HFFc6 (cell line): Measurements from ENCODE around the gene SPAG9. TPM values are rescaled to one million over a fixed set of nuclear protein-coding genes. Genes with fewer than 3 reads are reported as not detected.

Experiments
- DNase-seq: peaks from one replicate; pipeline ENCODE4 v3.0.0-alpha.2; 2018
- H3K27ac Mint-ChIP-seq: 2 replicates; pipeline ENCODE4 v1.8.0; 2020; ENCODE audit warnings: mild to moderate bottlenecking, mixed read lengths
- H3K27me3 Mint-ChIP-seq: 2 replicates; pipeline ENCODE4 v1.8.0; 2021; ENCODE audit warnings: mild to moderate bottlenecking, moderate library complexity, mixed read lengths; ENCODE audit not compliant: insufficient read depth
- H3K36me3 Mint-ChIP-seq: 2 replicates; pipeline ENCODE4 v1.8.0; 2021; ENCODE audit warnings: low read depth, mixed read lengths
- H3K4me1 Mint-ChIP-seq: 2 replicates; pipeline ENCODE4 v1.8.0; 2020; ENCODE audit warnings: low read depth, mixed read lengths
- H3K4me3 Mint-ChIP-seq: 2 replicates; pipeline ENCODE4 v1.8.0; 2020; ENCODE audit warnings: mild to moderate bottlenecking, moderate library complexity, mixed read lengths
- H3K9me3 Mint-ChIP-seq: 2 replicates; pipeline ENCODE4 v1.8.0; 2020; ENCODE audit warnings: mild to moderate bottlenecking, mixed read lengths
- CTCF ChIP-seq: fragments of 200-600 bp; sonication (generic); IDR thresholded peaks from 2 replicates; pipeline ENCODE4 v1.5.0; 2021; ENCODE audit warnings: antibody characterized with exemption, mild to moderate bottlenecking
- total RNA-seq, 6 experiments: library from RNA; stranded (reverse); fragmentation: NEBNext Ultra II Directional; extraction: Animal tissue kit (Norgen Biotek cat#: 25700); gene quantifications; 2 replicates in 1 of 6; 3 replicates in 5 of 6; pipeline ENCODE4 v1.2.3, GENCODE V29; 2021

Gene SPAG9
- total RNA-seq, 6 experiments from 2014 or later = 54.3 to 78.1 (median 61.3) TPM

- peak overlapping the region; percentile 87 for H3K4me3 Mint-ChIP-seq
- H3K9me3 Mint-ChIP-seq = no peaks in the 10 kb centered on the region
- H3K27ac Mint-ChIP-seq = peak overlapping the region; percentile 84
- peak; percentile 12 for DNase-seq
- peaks cover 45% of the 10 kb centered on the region for H3K4me1 Mint-ChIP-seq
- H3K36me3 Mint-ChIP-seq = 0 out of 2 replicates have a peak, but pooled peaks cover 4% of the 10 kb centered on the region
- no peak for TF ChIP-seq CTCF
- peaks cover 1% of the 10 kb centered on the region; the same call in 1 of the 2 replicates for H3K27me3 Mint-ChIP-seq
These were observed 90.9 kb downstream of the SPAG9 start for GRCh38 chr17:51029568-51030463.

GRCh38 chr17:51029142-51029541 lies 91.5 kb downstream of the SPAG9 start:
- Mint-ChIP-seq H3K27ac (peak overlapping the region; percentile 84), H3K4me3 (peak overlapping the region; percentile 87), H3K4me1 (peaks cover 38% of the 10 kb centered on the region), H3K27me3 (peaks cover 1% of the 10 kb centered on the region; the same call in 1 of the 2 replicates), H3K36me3 (0 out of 2 replicates have a peak, but pooled peaks cover 4% of the 10 kb centered on the region), H3K9me3 (no peaks in the 10 kb centered on the region)
- DNase-seq = no peak
- no peak for TF ChIP-seq CTCF

GRCh38 chr17:51028176-51028863 lies 92.3 kb downstream of the SPAG9 start:
- H3K4me3 Mint-ChIP-seq = no peak overlapping the region
- 0 out of 2 replicates have a peak, but pooled peaks cover 4% of the 10 kb centered on the region for H3K36me3 Mint-ChIP-seq
- TF ChIP-seq CTCF = no peak
- no peak for DNase-seq
- H3K9me3 Mint-ChIP-seq = no peaks in the 10 kb centered on the region
- peaks cover 1% of the 10 kb centered on the region; the same call in 1 of the 2 replicates for H3K27me3 Mint-ChIP-seq
- H3K27ac Mint-ChIP-seq = peak overlapping the region; percentile 64
- H3K4me1 Mint-ChIP-seq = peaks cover 35% of the 10 kb centered on the region

- H3K9me3 Mint-ChIP-seq = no peaks in the 10 kb centered on the region
- H3K36me3 Mint-ChIP-seq = no peaks in the 10 kb centered on the region; the same call in 1 of the 2 replicates
- TF ChIP-seq CTCF = no peak
- no peaks in the 10 kb centered on the region for H3K27me3 Mint-ChIP-seq
- peaks cover 18% of the 10 kb centered on the region for H3K4me1 Mint-ChIP-seq
- no peak overlapping the region for H3K4me3 Mint-ChIP-seq
- no peak for DNase-seq
- no peak overlapping the region for H3K27ac Mint-ChIP-seq
These were observed 102.1 kb downstream of the SPAG9 start for GRCh38 chr17:51018541-51018940.

- no peaks in the 10 kb centered on the region; the same call in 1 of the 2 replicates for H3K36me3 Mint-ChIP-seq
- no peaks in the 10 kb centered on the region for H3K27me3 Mint-ChIP-seq
- peaks cover 18% of the 10 kb centered on the region for H3K4me1 Mint-ChIP-seq
- TF ChIP-seq CTCF = no peak
- H3K9me3 Mint-ChIP-seq = no peaks in the 10 kb centered on the region
- DNase-seq = no peak
- no peak overlapping the region for H3K4me3 Mint-ChIP-seq
- no peak overlapping the region for H3K27ac Mint-ChIP-seq
These were observed 103.4 kb downstream of the SPAG9 start for GRCh38 chr17:51017270-51017669.
